ENCODE data around the gene CNOT6L.
"Not testable (repeated sequence)": the region's sequence is repeated elsewhere in the genome, so short reads cannot be mapped to it uniquely, and the experiment has no call there.

The CNOT6L gene

DNA sequence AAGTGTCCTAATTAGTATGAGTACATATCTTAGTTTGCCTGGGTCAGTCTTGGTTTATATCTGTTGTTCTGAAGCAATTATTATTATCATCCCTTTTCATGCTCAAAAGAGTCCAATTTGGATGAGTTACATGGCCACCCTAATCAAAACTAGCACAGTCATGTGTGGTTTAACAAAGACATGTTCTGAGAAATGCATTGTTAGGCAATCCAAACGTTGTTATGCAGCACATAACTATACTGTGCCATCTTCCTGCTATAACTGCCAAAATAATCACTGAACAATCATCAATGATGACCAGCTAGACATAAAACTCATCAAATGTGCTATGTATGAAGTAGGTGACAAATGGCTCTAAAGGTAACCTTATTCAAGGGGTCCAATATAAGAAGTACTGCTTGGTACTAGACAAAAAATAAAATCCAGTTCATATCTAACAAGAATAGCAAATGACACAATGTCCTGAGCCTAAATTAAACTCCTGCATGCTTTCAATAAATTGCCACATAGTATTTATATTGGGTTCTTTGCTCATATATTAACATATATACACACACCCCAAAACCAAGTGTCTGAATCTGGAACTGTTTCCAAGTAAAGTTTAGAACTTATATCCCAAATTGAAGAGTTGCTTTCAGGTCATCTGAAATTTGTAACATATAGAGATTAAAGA, 41.9 kb downstream of the CNOT6L start:
- DNase-seq: no peak

GRCh38 chr4:77776182-77777134, 42.7 kb downstream of the CNOT6L start:
- DNase-seq: peak; percentile 49

- no peak for DNase-seq
These were observed 46.1 kb downstream of the CNOT6L start for GRCh38 chr4:77773101-77773500.

- DNase-seq: no peak
These were observed 47.6 kb downstream of the CNOT6L start for GRCh38 chr4:77771566-77771965.

- DNase-seq: no peak
These were observed 53.4 kb downstream of the CNOT6L start for GRCh38 chr4:77765720-77766119.

DNA sequence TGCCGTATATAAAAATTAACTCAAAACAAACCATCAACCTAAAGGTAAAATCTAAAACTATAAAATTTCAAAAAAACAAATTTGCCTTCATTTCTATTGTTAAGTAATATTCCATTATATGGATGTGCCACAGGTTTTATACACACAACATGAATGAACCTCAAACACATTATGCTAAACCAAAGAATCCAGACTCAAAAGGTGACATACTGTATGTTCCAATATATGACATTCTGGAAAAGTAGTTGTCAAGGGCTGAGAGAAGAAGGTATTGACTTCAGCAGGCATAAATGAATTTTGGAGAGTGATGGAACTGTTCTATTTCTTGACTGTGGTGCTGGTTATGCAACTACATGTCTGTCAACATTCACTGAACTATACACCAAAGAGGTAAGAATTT, 56.6 kb downstream of the CNOT6L start:
- no peak for DNase-seq

DNA sequence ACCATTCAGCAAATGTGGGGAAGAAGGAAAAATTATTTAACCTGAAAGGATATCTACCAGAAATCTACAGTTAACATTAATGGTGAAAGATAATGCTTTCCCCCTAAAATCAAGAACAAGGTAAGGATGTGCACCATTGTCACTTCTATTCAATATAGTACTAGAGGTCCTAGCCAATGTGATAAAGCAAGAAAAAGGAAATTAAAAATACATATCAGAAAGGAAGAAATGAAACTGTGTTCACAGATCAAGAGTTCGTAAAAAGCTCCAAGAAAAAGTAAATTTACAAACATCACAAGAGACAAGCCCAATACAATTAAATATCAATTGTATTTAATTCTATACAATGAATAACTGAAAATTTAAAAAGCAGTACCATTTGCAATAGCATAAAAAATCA, 57.6 kb downstream of the CNOT6L start:
- no peak for DNase-seq

DNA sequence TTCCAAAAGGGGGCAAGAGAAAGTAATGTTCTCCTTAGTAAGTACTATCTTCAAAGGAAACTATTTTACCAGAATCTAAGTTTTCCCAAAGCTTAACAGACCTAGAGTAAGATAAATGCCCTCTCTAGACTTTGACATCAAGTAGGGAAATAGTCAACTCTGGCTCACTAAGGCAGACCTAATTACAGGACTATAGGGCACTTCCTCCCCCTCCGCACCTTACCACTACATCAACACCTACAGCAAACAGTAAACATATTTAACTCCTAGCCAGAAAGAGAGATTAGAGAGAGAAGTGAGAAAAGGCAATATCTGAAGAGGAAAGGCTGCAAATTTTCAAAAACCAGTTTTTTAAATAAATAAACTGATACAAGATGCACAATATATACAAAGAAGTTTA, 60.4 kb downstream of the CNOT6L start:
- DNase-seq: no peak

DNA sequence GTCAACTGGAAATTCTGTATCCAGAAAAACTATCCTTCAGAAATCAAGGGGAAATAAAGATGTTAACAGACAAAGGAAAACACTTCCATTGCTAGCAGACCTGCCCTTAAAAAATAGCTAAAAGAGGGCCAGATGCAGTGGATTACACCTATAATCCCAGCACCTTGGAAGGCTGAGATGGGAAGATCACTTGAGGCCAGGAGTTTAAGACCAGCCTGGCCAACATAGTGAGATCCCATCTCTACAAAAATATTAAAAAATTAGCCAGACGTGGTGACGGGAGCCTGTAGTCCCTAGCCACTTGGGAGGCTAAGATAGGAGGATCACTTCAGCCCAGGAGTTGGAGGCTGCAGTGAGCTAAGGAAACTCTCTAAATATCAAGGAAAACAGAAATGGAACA, 67.4 kb downstream of the CNOT6L start:
- DNase-seq: no peak

GRCh38 chr4:77745792-77746191, 73.4 kb downstream of the CNOT6L start:
- no peak for DNase-seq

DNA sequence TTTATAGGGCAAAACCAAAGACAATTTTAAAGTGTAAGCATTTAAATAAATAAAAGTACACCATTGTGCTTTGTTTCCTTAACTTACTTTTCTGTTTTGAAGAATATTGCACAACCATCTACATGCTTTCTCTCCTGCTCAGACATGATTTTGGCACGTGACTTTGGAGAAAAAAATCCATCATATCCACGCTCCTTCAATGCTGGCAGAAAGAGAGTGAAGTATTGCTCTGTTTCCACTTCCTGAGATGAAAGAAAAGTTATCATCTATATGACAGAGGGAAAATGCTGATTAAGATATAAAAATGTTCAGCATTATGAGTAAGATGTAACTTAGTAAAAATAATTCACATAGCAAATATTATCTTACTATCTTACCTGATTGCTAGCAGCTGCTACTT, 77.1 kb downstream of the CNOT6L start:
- DNase-seq: no peak

GRCh38 chr4:77740480-77740879, 78.7 kb downstream of the CNOT6L start:
- DNase-seq: no peak

GRCh38 chr4:77734928-77735327, 84.2 kb downstream of the CNOT6L start:
- no peak for DNase-seq

DNA sequence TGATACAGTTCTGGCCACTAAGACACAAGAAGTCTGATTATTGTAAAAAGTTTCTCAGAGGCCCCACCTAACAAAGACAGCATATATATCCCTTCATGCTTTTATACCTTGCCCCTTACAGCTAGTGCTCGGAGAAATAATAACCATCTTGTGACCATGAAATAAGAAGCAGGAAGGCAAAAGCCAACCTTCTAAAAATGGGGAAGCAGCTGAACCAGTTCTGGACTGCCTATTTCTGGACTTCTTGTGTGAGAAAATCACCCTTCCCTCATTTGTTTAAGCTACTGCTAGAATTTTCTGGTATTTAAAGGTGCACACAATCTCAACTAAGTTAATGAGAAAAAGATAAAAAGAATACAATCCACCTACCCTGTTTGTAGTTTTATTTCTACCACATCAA, 87.5 kb downstream of the CNOT6L start:
- no peak for DNase-seq

GRCh38 chr4:77728420-77728819, 90.7 kb downstream of the CNOT6L start:
- no peak for DNase-seq

GRCh38 chr4:77721073-77721472, 98.1 kb downstream of the CNOT6L start:
- no peak for DNase-seq

DNA sequence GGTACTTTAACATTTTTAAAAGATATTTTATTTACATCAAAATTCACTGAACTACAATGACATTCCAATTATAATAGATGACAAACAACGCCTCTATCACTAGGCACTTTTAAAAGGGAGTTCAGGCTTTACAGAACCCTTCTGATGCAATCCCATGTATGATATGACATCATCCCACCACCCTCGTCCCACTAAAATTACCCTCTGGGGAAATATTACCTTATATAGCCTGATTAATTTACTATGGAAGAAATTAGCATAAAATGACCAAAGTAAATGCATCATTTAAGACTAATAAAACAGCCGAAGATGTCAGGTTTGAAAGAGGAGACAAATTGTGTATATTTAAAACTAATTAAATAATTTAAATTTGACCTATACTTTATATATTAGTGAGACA, 100.7 kb downstream of the CNOT6L start:
- DNase-seq: not testable (repeated sequence)

GRCh38 chr4:77715414-77716290, 103.5 kb downstream of the CNOT6L start:
- DNase-seq: no peak

DNA sequence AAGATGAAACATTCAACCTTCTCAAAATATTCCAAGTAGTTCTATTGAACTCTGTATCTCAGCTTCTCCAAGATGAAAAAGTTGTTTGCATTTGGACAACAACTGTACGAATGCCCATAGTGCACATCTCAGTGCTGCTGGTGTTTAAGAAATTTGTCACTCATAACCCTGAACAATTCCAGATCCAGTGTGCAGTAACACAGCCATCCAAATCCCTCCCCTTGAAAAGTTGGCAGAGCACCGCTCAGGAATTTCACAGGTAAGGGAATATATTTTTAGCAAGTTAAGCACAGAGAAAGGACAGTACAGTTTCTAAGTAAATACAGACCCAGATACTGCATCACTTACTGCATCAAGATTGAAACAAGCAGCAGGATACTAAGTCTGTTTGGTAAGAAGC, 104.7 kb downstream of the CNOT6L start:
- DNase-seq: no peak

GRCh38 chr4:77713884-77714283, 105.3 kb downstream of the CNOT6L start:
- DNase-seq: no peak

- DNase-seq: no peak
These were observed 106.5 kb downstream of the CNOT6L start for GRCh38 chr4:77712675-77713074.

DNA sequence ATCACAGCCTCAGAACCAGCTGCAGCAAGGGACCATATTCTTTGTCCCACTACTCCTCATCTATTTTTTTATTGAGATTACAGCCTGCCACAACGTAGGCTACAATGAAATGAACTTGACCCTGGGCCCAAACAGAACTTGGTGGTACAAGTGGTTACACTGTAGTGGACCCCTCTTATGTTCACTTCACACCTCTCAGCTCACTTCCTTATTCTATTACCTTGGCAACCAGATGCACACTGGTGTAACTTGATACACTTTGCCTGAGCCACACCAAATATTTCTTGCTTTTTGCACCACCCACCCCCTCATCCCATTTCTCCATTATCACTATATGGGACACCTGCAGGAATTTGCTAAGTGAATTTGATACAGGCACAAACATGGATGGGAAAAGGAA, 107.7 kb downstream of the CNOT6L start:
- DNase-seq: no peak

GRCh38 chr4:77710684-77711083, 108.5 kb downstream of the CNOT6L start:
- DNase-seq: no peak

Data from NCI-H146 (cell line).